ENCODE data around the gene VTI1A. TPM values are rescaled to one million over a fixed set of nuclear protein-coding genes. Genes with fewer than 3 reads are reported as not detected.

The VTI1A gene
- total and polyA plus RNA-seq, 2 of the 8 experiments (the other 6 are each of a cell fraction or from before 2014, with no cell fraction given): 6.0 to 20.0 TPM

- no peak for TF ChIP-seq FOSL1 (IDR thresholded peaks at IDR 0.05; ENCODE audit: insufficient read depth, low read depth, low read length)
- no peak for TF ChIP-seq TCF12 (IDR thresholded peaks at IDR 0.05; ENCODE audit: low read depth, low read length)
- no peak for TF ChIP-seq RFX5 (IDR thresholded peaks at IDR 0.05; ENCODE audit: borderline replicate concordance, low read depth, low read length)
- no peak for TF ChIP-seq POU5F1 (IDR thresholded peaks at IDR 0.05; ENCODE audit: low read depth, low read length)
These were observed 17.3 kb upstream of the VTI1A start (continued) for GRCh38 chr10:112429654-112430230.
